Common myeloid progenitor, CD34-positive (primary cell): ENCODE data around the gene MED25.
A peak's percentile ranks its signal among the peaks of the same experiment; 100 is the strongest.

Source experiments
- CTCF ChIA-PET: fragments of 350-600 bp; sonication (Branson Sonifier 250); formaldehyde crosslinking; loops from one replicate; lab custom pipeline; 2021; ENCODE audit warnings: antibody characterized with exemption; lab: Charles Lee
- POLR2A ChIA-PET: fragments of 350-600 bp; sonication (Branson Sonifier 250); formaldehyde crosslinking; loops from one replicate; lab custom pipeline; 2021; ENCODE audit warnings: antibody characterized with exemption; lab: Charles Lee
- DNase-seq, 3 donors: peaks; one replicate each; pipeline versions ENCODE4 v3.0.0 to v3.0.0-alpha.2; 2013
- H3K27ac ChIP-seq, 2 experiments: 1 replicate in 1 of 2; 2 replicates in 1 of 2; pipeline ENCODE4 v1.7.0; 2013; ENCODE audit warnings: inconsistent platforms in 2 of 2, low read length in 2 of 2, mild to moderate bottlenecking in 2 of 2, low read depth in 1 of 2, moderate library complexity in 1 of 2; ENCODE audit not compliant: severe bottlenecking in 2 of 2, insufficient read depth in 1 of 2, poor library complexity in 1 of 2
- H3K27me3 ChIP-seq, 5 experiments: replicated peaks in 2 of 5; 1 replicate in 3 of 5; 2 replicates in 2 of 5; pipeline versions ENCODE4 v1.6.1 to v1.7.0; 2013; ENCODE audit warnings: low read length in 4 of 5, mild to moderate bottlenecking in 2 of 5, moderate library complexity in 2 of 5, inconsistent platforms in 1 of 5; ENCODE audit not compliant: insufficient read depth in 5 of 5, control insufficient read depth in 4 of 5
- H3K36me3 ChIP-seq, 4 experiments: 1 replicate in 2 of 4; 2 replicates in 2 of 4; pipeline versions ENCODE4 v1.6.1 to v1.7.0; 2013; ENCODE audit warnings: low read length in 3 of 4, control low read depth in 1 of 4, mild to moderate bottlenecking in 1 of 4; ENCODE audit not compliant: control insufficient read depth in 4 of 4, insufficient read depth in 4 of 4
- H3K4me1 ChIP-seq, 4 experiments: 1 replicate in 3 of 4; 2 replicates in 1 of 4; pipeline versions ENCODE4 v1.6.1 to v1.7.1; 2013; ENCODE audit warnings: low read length in 3 of 4, mild to moderate bottlenecking in 3 of 4, control low read depth in 1 of 4, inconsistent platforms in 1 of 4, moderate library complexity in 1 of 4; ENCODE audit not compliant: control insufficient read depth in 4 of 4, insufficient read depth in 4 of 4; ENCODE audit errors: control extremely low read depth in 1 of 4
- H3K4me3 ChIP-seq, 7 experiments: 1 replicate in 4 of 7; 2 replicates in 3 of 7; pipeline versions ENCODE4 v1.5.1 to v1.7.0; 2013; ENCODE audit warnings: mild to moderate bottlenecking in 7 of 7, low read length in 6 of 7, moderate library complexity in 6 of 7, inconsistent platforms in 2 of 7, low read depth in 2 of 7, control low read depth in 1 of 7; ENCODE audit not compliant: insufficient read depth in 4 of 7, control insufficient read depth in 1 of 7; ENCODE audit errors: extremely low read depth in 1 of 7
- H3K9me3 ChIP-seq, 5 experiments: 1 replicate in 4 of 5; 2 replicates in 1 of 5; pipeline versions ENCODE4 v1.6.1 to v1.7.1; 2013; ENCODE audit warnings: low read length in 4 of 5, mild to moderate bottlenecking in 2 of 5, inconsistent platforms in 1 of 5, low read depth in 1 of 5, moderate library complexity in 1 of 5; ENCODE audit not compliant: control insufficient read depth in 4 of 5, insufficient read depth in 2 of 5; ENCODE audit errors: control extremely low read depth in 1 of 5
- WGBS: methylation state at CpG from one replicate; pipeline ENCODE4 v1.1.5; 2013; ENCODE audit not compliant: insufficient coverage; 5-methylcytosine and 5-hydroxymethylcytosine counted together

The MED25 gene

GRCh38 chr19:49876422-49877019 is 58.4 kb downstream of the MED25 start:
- H3K36me3 ChIP-seq = peaks cover 6 to 40% (median 28%) of the 10 kb centered on the region in 4 experiments
- H3K27ac ChIP-seq = peak overlapping the region; percentile 99 to 100
- ChIA-PET POLR2A (interaction anchor here (0.6 to 2.3 kb wide), 14 partner anchors 7 to 1239 kb away, joined by 3 to 15 read pairs (median 4); partner anchors contain the start of genes ATF5, NUP62, PNKP and PTOV1), CTCF (interaction anchor here (1.1 to 2.5 kb wide), 2 partner anchors 26 to 65 kb away, joined by 3 to 8 read pairs; no protein-coding TSS in a partner anchor)
- peak; percentile 99 to 100 (median 100) for DNase-seq
- H3K4me1 ChIP-seq = peaks cover 0 to 35% (median 27%) of the 10 kb centered on the region in 4 experiments
- no peaks in the 10 kb centered on the region for H3K9me3 ChIP-seq
- no peaks in the 10 kb centered on the region for H3K27me3 ChIP-seq
- peak overlapping the region; percentile 68 to 100 (median 100) for H3K4me3 ChIP-seq
- 0% methylated on average over 43 of the region's 46 CpGs for WGBS

- Histone ChIP-seq H3K9me3 (no peaks in the 10 kb centered on the region), H3K27me3 (no peaks in the 10 kb centered on the region), H3K4me3 (peak within 1 kb of the TSS; percentile 68 to 100 (median 100)), H3K4me1 (peaks cover 0 to 27% (median 22%) of the 10 kb centered on the region in 4 experiments), H3K36me3 (peaks cover 6 to 46% (median 31%) of the 10 kb centered on the region in 4 experiments), H3K27ac (peak within 1 kb of the TSS; percentile 99 to 100)
- ChIA-PET CTCF (interaction anchor here (0.6 to 2.5 kb wide), 2 partner anchors 8 to 66 kb away, joined by 3 to 8 read pairs; no protein-coding TSS in a partner anchor), POLR2A (interaction anchor here (0.6 to 2.3 kb wide), 11 partner anchors 8 to 381 kb away, joined by 3 to 15 read pairs (median 3); partner anchors contain the start of genes ATF5, FUZ, NUP62 and PNKP)
- peak; percentile 100 for DNase-seq
- under 1% methylated on average over 61 of the region's 61 CpGs for WGBS
Measured at GRCh38 chr19:49877020-49877878, 59.2 kb downstream of the MED25 start, which contains the start of the genes AKT1S1 and TBC1D17. Gene AKT1S1, minus strand, starts transcription at chr19:49877355. Its CDS starts 4,060 bp downstream, at chr19:49873295. Gene TBC1D17, plus strand, starts transcription at chr19:49877702. Its CDS starts 22 bp downstream, at chr19:49877724.

- Histone ChIP-seq H3K27me3 (no peaks in the 10 kb centered on the region), H3K27ac (peak overlapping the region; percentile 99 to 100), H3K9me3 (peaks cover 0 to 4% (median 0%) of the 10 kb centered on the region in 5 experiments), H3K36me3 (peaks cover 6 to 55% (median 35%) of the 10 kb centered on the region in 4 experiments), H3K4me3 (peak overlapping the region; percentile 60 to 100 (median 100)), H3K4me1 (peaks cover 0 to 26% (median 20%) of the 10 kb centered on the region in 4 experiments)
- POLR2A ChIA-PET = interaction anchor here (0.7 to 2.3 kb wide), 6 partner anchors 9 to 65 kb away, joined by 3 to 15 read pairs (median 3); partner anchors contain the start of genes ATF5, FUZ, NUP62 and PTOV1
- CTCF ChIA-PET = interaction anchor here (0.6 to 1.9 kb wide), 2 partner anchors 9 to 13 kb away, joined by 3 to 6 read pairs; no protein-coding TSS in a partner anchor
- peak; percentile 97 to 99 (median 99) for DNase-seq
- 14% methylated on average over 36 of the region's 41 CpGs for WGBS
Measured at GRCh38 chr19:49877879-49878743, 60.0 kb downstream of the MED25 start.

GRCh38 chr19:49878744-49879070 is 60.6 kb downstream of the MED25 start:
- CTCF ChIA-PET = interaction anchor here (1.9 kb wide), 1 partner anchor 13 kb away, joined by 6 read pairs; no protein-coding TSS in a partner anchor
- H3K27me3 ChIP-seq = no peaks in the 10 kb centered on the region
- POLR2A ChIA-PET = interaction anchor here (0.7 kb wide), 1 partner anchor 10 kb away, joined by 3 read pairs; no protein-coding TSS in a partner anchor
- H3K9me3 ChIP-seq = peaks cover 0 to 6% (median 0%) of the 10 kb centered on the region in 5 experiments
- DNase-seq = no peak
- peak overlapping the region in 5 of 7 experiments; percentile 95 to 100 (median 100) for H3K4me3 ChIP-seq
- H3K27ac ChIP-seq = no peak overlapping the region
- peaks cover 6 to 57% (median 40%) of the 10 kb centered on the region in 4 experiments for H3K36me3 ChIP-seq
- H3K4me1 ChIP-seq = peaks cover 0 to 26% (median 20%) of the 10 kb centered on the region in 4 experiments
- WGBS = 92% methylated on average over 9 of the region's 9 CpGs

- Histone ChIP-seq H3K4me3 (no peak overlapping the region), H3K27ac (no peak overlapping the region), H3K4me1 (peaks cover 0 to 26% (median 20%) of the 10 kb centered on the region in 4 experiments), H3K9me3 (peaks cover 0 to 6% (median 0%) of the 10 kb centered on the region in 5 experiments), H3K27me3 (no peaks in the 10 kb centered on the region), H3K36me3 (peaks cover 6 to 57% (median 42%) of the 10 kb centered on the region in 4 experiments)
- CTCF ChIA-PET = interaction anchor here (1.9 to 2.7 kb wide), 2 partner anchors 12 to 49 kb away, joined by 6 to 8 read pairs; partner anchors contain the start of gene ATF5
- POLR2A ChIA-PET = no interaction called here
- DNase-seq = no peak
- 96% methylated on average over 7 of the region's 12 CpGs for WGBS
Measured at GRCh38 chr19:49879243-49879963, 61.3 kb downstream of the MED25 start.
